Spleen (tissue), 7 donors: ENCODE data around the gene ADH7.

Experiments used
- CTCF ChIP-seq, 11 experiments: fragments of 200-600 bp in 7 of 11; fragments of 450-650 bp in 4 of 11; sonication (generic) in 4 of 11; IDR thresholded peaks in 8 of 11; conservative IDR thresholded peaks in 3 of 11; 1 replicate in 7 of 11; 2 replicates in 4 of 11; pipeline versions ENCODE4 v1.4.0 to v1.8.0; 2016 to 2021; ENCODE audit warnings: antibody characterized with exemption in 11 of 11, inconsistent platforms in 4 of 11, mild to moderate bottlenecking in 1 of 11
- POLR2A ChIP-seq, 3 donors: fragments of 450-650 bp; IDR thresholded peaks; one replicate each; pipeline ENCODE4 v1.5.1; 2017; ENCODE audit warnings: antibody characterized with exemption in 3 of 3, mild to moderate bottlenecking in 1 of 3
- donor health status: DM: no; HTN: no; CAD: no; lungs with moderate emphysema.
- donor health status: DM: no; HTN: no; CAD: no.
- donor health status: DM: no; HTN: no; CAD: no.

GRCh38 chr4:99410075-99410474 lies 25.1 kb downstream of the ADH7 start:
- TF ChIP-seq CTCF (IDR thresholded peaks at IDR 0.05 in 8 of 11, conservative IDR thresholded peaks at IDR 0.05 in 3 of 11) (no peak), POLR2A (IDR thresholded peaks at IDR 0.05) (no peak)
